Measurements from ENCODE around the gene PDE3B. TPM values are rescaled to one million over a fixed set of nuclear protein-coding genes. Genes with fewer than 3 reads are reported as not detected.

PDE3B gene
- polyA plus RNA-seq, 1 of the 3 experiments (the other 2 are of a cell fraction) = 0.26 TPM

DNA sequence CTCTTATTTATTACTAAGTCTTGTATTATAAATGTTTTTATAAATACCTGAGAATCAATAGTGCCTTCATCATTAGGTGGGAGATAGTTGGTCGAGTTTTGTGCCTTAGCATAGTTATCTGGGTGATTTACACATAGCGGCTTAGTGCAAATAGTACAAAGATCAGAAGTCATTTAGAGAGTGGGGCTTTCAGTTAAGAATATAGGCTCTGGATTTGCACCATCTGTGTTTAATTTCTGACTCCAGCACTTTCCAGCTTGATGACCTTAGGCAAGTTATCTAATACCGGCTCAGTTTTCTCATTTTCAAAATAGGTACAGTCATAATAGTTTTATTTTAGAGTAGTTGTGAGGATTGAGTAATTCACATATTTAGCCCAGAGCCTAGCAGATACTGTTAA is 26.4 kb downstream of the PDE3B start:
- H3K4me1 ChIP-seq (ENCODE audit: control insufficient read depth in 1 of 2, insufficient read depth in 2 of 2, low read depth in 1 of 2, low read length in 1 of 2) = peaks cover 0 to 10% of the 10 kb centered on the region in 2 experiments; a peak in 2 of 4 replicates
- H3K27ac ChIP-seq (ENCODE audit: low read depth in 2 of 2, low read length in 1 of 2) = peak overlapping the region in 1 of 2 experiments; percentile 40; a peak in 2 of 4 replicates
- TF ChIP-seq MEF2A (IDR thresholded peaks at IDR 0.05; ENCODE audit: borderline replicate concordance, low read depth) = no peak
- TF ChIP-seq EP300 (IDR thresholded peaks at IDR 0.05; ENCODE audit: borderline replicate concordance in 1 of 2, low read depth in 1 of 2, low read length in 1 of 2) = peak in 1 of 2 experiments; percentile 31; a peak in 1 of 4 replicates
- TF ChIP-seq MXI1 (IDR thresholded peaks at IDR 0.05; ENCODE audit: low read depth, low read length) = no peak
- no peaks in the 10 kb centered on the region for H3F3A ChIP-seq (replicated peaks; ENCODE audit: insufficient read depth)
- WGBS (ENCODE audit: low lambda C conversion rate) = 38% methylated on average over 3 of the region's 3 CpGs
- H3K9me3 ChIP-seq = no peaks in the 10 kb centered on the region
- H4K20me1 ChIP-seq (ENCODE audit: insufficient read depth) = no peaks in the 10 kb centered on the region
- H3K4me2 ChIP-seq = no peak overlapping the region
- DNase-seq = peak; percentile 29
- no peaks in the 10 kb centered on the region for H3K79me2 ChIP-seq (ENCODE audit: insufficient read depth)
- H3K9ac ChIP-seq = no peak overlapping the region
- no peaks in the 10 kb centered on the region for H3K27me3 ChIP-seq (ENCODE audit: insufficient read depth)
- CTCF ChIA-PET = interaction anchor here (0.7 kb wide), 1 partner anchor 150 kb away, joined by 3 read pairs; the partner anchor contains the start of gene PSMA1
- H3K36me3 ChIP-seq (replicated peaks in 1 of 2; ENCODE audit: control insufficient read depth in 1 of 2, insufficient read depth in 2 of 2, low read length in 1 of 2) = no peaks in the 10 kb centered on the region
- H3K9me2 ChIP-seq = no peaks in the 10 kb centered on the region
- no peak overlapping the region for H3K4me3 ChIP-seq (ENCODE audit: low read depth in 2 of 2, low read length in 1 of 2)
- POLR2A ChIA-PET = no interaction called here
- H2AFZ ChIP-seq (ENCODE audit: low read depth) = no peak overlapping the region

- Histone ChIP-seq H3K36me3 (replicated peaks in 1 of 2; ENCODE audit: control insufficient read depth in 1 of 2, insufficient read depth in 2 of 2, low read length in 1 of 2) (no peaks in the 10 kb centered on the region), H3K9me3 (no peaks in the 10 kb centered on the region), H3K4me1 (ENCODE audit: control insufficient read depth in 1 of 2, insufficient read depth in 2 of 2, low read depth in 1 of 2, low read length in 1 of 2) (peaks cover 0 to 10% of the 10 kb centered on the region in 2 experiments; a peak in 2 of 4 replicates), H3K79me2 (ENCODE audit: insufficient read depth) (no peaks in the 10 kb centered on the region), H3K9ac (no peak overlapping the region), H4K20me1 (ENCODE audit: insufficient read depth) (no peaks in the 10 kb centered on the region), H3K4me2 (no peak overlapping the region), H3K9me2 (no peaks in the 10 kb centered on the region), H3K27me3 (ENCODE audit: insufficient read depth) (no peaks in the 10 kb centered on the region), H3K4me3 (ENCODE audit: low read depth in 2 of 2, low read length in 1 of 2) (no peak overlapping the region), H2AFZ (ENCODE audit: low read depth) (no peak overlapping the region), H3K27ac (ENCODE audit: low read depth in 2 of 2, low read length in 1 of 2) (no peak overlapping the region), H3F3A (replicated peaks; ENCODE audit: insufficient read depth) (no peaks in the 10 kb centered on the region)
- DNase-seq = no peak
- 76% methylated on average over 2 of the region's 2 CpGs for WGBS (ENCODE audit: low lambda C conversion rate)
- TF ChIP-seq EP300 (IDR thresholded peaks at IDR 0.05; ENCODE audit: borderline replicate concordance in 1 of 2, low read depth in 1 of 2, low read length in 1 of 2) = no peak
- TF ChIP-seq, protein P1, sequence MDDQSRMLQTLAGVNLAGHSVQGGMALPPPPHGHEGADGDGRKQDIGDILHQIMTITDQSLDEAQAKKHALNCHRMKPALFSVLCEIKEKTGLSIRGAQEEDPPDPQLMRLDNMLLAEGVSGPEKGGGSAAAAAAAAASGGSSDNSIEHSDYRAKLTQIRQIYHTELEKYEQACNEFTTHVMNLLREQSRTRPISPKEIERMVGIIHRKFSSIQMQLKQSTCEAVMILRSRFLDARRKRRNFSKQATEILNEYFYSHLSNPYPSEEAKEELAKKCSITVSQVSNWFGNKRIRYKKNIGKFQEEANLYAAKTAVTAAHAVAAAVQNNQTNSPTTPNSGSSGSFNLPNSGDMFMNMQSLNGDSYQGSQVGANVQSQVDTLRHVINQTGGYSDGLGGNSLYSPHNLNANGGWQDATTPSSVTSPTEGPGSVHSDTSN (IDR thresholded peaks at IDR 0.05) = no peak
- TF ChIP-seq RCOR1 (IDR thresholded peaks at IDR 0.05; ENCODE audit: low read length) = no peak
- 0 out of 2 replicates have a peak, but pooled peaks have one; percentile 18 for TF ChIP-seq FOSL2 (IDR thresholded peaks at IDR 0.05; ENCODE audit: borderline replicate concordance, low read depth)
- no peak for TF ChIP-seq NRF1 (IDR thresholded peaks at IDR 0.05; ENCODE audit: low read depth, low read length)
- TF ChIP-seq IRF3 (IDR thresholded peaks at IDR 0.05; ENCODE audit: low read depth, low read length) = no peak
- ChIA-PET POLR2A (no interaction called here), CTCF (interaction anchor here (0.7 kb wide), 1 partner anchor 105 kb away, joined by 3 read pairs; no protein-coding TSS in a partner anchor)
Measured at GRCh38 chr11:14672635-14673034, 29.0 kb downstream of the PDE3B start.

GRCh38 chr11:14673421-14673820 is 29.8 kb downstream of the PDE3B start:
- Histone ChIP-seq H3K9me2 (no peaks in the 10 kb centered on the region), H3K4me3 (ENCODE audit: low read depth in 2 of 2, low read length in 1 of 2) (no peak overlapping the region), H3F3A (replicated peaks; ENCODE audit: insufficient read depth) (no peaks in the 10 kb centered on the region), H4K20me1 (ENCODE audit: insufficient read depth) (no peaks in the 10 kb centered on the region), H3K27ac (ENCODE audit: low read depth in 2 of 2, low read length in 1 of 2) (no peak overlapping the region), H3K36me3 (replicated peaks in 1 of 2; ENCODE audit: control insufficient read depth in 1 of 2, insufficient read depth in 2 of 2, low read length in 1 of 2) (no peaks in the 10 kb centered on the region), H3K79me2 (ENCODE audit: insufficient read depth) (no peaks in the 10 kb centered on the region), H3K9me3 (no peaks in the 10 kb centered on the region), H3K4me1 (ENCODE audit: control insufficient read depth in 1 of 2, insufficient read depth in 2 of 2, low read depth in 1 of 2, low read length in 1 of 2) (peaks cover 0 to 10% of the 10 kb centered on the region in 2 experiments; a peak in 2 of 4 replicates), H3K4me2 (no peak overlapping the region), H3K27me3 (ENCODE audit: insufficient read depth) (no peaks in the 10 kb centered on the region), H3K9ac (no peak overlapping the region), H2AFZ (ENCODE audit: low read depth) (no peak overlapping the region)
- POLR2A ChIA-PET = no interaction called here
- WGBS (ENCODE audit: low lambda C conversion rate) = 76% methylated on average over 4 of the region's 4 CpGs
- DNase-seq = no peak
- CTCF ChIA-PET = no interaction called here
- no peak for TF ChIP-seq GATA2 (CRISPR knock-in tag; IDR thresholded peaks at IDR 0.05)
- no peak for TF ChIP-seq FOSL2 (IDR thresholded peaks at IDR 0.05; ENCODE audit: borderline replicate concordance, low read depth)
- TF ChIP-seq SMC3 (IDR thresholded peaks at IDR 0.05; ENCODE audit: low read depth, low read length) = no peak
- no peak for TF ChIP-seq IRF3 (IDR thresholded peaks at IDR 0.05; ENCODE audit: low read depth, low read length)
- TF ChIP-seq RFX5 (IDR thresholded peaks at IDR 0.05; ENCODE audit: low read length) = no peak
- no peak for TF ChIP-seq EP300 (IDR thresholded peaks at IDR 0.05; ENCODE audit: borderline replicate concordance in 1 of 2, low read depth in 1 of 2, low read length in 1 of 2)
- TF ChIP-seq SIN3A (IDR thresholded peaks at IDR 0.05; ENCODE audit: borderline replicate concordance, low read depth, low read length) = no peak
- no peak for TF ChIP-seq RXRA (IDR thresholded peaks at IDR 0.05; ENCODE audit: borderline replicate concordance, low read depth)
- TF ChIP-seq RCOR1 (IDR thresholded peaks at IDR 0.05; ENCODE audit: low read length) = no peak
- no peak for TF ChIP-seq TAF1 (IDR thresholded peaks at IDR 0.05; ENCODE audit: borderline replicate concordance, low read depth, low read length)
- no peak for TF ChIP-seq JUND (IDR thresholded peaks at IDR 0.05)
- TF ChIP-seq YY1 (IDR thresholded peaks at IDR 0.05; ENCODE audit: low read depth) = no peak
- no peak for TF ChIP-seq TCF12 (IDR thresholded peaks at IDR 0.05)
- no peak for TF ChIP-seq MEF2A (IDR thresholded peaks at IDR 0.05; ENCODE audit: borderline replicate concordance, low read depth)

Measured in SK-N-SH (cell line).